Measurements from ENCODE around the gene HBP1.

HBP1 gene

GRCh38 chr7:107157091-107157490 is 11.7 kb upstream of the HBP1 start:
- no peak for DNase-seq

GRCh38 chr7:107158028-107158427 is 10.8 kb upstream of the HBP1 start:
- DNase-seq, result no peak

DNA sequence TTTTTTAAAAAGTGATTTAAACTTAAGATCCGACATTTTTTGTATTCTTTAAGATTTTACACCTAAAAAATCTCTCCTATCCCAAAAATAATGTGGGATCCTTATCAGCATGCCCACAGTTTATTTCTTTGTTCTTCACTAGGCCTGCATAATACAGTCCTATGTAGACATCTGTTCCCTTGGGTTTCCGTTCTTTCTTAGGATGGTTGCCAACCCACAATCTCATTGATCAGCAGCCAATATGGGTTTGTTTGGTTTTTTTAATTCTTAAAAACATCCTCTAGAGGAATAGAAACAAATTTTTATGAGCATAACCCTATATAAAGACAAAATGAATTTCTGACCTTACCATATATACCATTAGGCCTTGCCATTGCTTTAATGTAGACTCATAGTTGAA is 8.4 kb upstream of the HBP1 start:
- DNase-seq, result no peak

GRCh38 chr7:107161415-107161814 is 7.4 kb upstream of the HBP1 start:
- DNase-seq, result no peak

DNA sequence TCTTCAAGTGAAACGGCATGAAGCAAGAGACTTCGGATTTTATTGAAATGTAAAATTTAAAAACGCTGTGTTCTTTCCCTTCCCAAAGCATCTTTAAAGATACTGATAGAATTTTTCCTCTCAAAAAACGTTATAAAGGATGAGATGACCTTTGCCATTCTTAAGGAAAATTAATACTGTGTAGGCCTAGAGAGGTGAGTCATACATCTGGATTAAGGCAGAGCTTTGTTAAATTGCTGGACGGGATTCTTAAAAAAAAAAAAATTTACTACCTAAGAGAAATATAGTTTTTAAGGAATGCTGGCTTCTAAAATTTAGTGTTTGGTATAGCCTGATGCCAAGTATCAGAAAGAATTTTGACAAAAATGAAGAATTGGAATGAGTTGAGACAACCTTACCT is 6.3 kb upstream of the HBP1 start:
- no peak for DNase-seq

- no peak for DNase-seq
These were observed 4.7 kb upstream of the HBP1 start for GRCh38 chr7:107164092-107164491.

DNA sequence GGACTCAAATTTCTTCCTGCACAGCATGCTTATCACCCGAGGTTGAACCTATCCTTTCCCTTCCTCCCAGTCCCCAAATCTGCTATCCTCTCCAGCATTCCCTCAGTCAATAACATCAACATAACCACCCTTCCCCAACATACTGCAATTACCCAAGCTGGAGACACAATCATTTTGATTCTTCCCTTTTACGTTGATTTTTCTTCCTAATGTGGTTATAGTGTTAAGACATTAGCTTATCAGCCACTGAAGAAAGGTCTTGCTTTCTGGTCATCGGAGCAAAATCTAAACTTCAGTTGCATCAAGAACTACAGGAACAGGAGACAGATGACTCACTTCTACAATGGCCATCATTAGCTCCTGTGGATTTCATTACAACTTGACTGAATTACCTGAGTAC is 3.5 kb upstream of the HBP1 start:
- no peak for DNase-seq

GRCh38 chr7:107166736-107167426 is 1.9 kb upstream of the HBP1 start:
- DNase-seq, result no peak

DNA sequence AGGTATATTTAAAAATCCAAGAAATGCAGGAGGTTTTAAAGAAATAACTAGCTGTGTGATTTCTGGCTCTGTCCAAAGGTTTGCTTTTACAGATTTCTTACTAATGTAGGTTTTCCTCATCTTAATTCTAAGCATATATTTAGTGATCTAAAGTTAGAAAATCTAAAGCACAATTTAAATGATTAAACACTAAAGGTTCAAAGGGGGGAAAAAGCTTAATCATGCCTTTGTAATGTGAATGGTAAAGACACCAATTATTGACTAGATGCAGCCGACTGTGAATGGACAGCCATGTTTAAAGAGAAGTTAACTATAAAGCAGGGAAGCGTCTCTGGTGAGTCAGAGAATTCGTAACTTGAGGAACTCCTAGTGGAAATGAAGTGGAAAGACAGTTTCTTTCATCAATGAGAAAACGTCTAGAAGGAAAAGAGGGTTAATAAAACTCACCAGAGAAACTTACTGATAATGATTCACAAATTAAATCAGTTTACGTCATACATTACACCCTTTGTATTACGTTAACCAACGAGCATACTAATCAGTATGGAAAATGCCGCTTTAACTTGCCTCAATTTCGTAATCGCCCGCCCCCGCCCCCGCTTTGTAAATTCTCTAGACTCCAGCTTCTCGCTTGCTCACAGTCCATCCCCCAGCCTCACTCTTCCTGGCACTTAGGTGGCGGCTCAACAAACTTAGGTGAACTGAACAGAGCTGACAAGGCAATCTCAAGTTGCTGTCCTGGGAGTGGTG is 1.1 kb upstream of the HBP1 start:
- DNase-seq, result peak; percentile 31

DNA sequence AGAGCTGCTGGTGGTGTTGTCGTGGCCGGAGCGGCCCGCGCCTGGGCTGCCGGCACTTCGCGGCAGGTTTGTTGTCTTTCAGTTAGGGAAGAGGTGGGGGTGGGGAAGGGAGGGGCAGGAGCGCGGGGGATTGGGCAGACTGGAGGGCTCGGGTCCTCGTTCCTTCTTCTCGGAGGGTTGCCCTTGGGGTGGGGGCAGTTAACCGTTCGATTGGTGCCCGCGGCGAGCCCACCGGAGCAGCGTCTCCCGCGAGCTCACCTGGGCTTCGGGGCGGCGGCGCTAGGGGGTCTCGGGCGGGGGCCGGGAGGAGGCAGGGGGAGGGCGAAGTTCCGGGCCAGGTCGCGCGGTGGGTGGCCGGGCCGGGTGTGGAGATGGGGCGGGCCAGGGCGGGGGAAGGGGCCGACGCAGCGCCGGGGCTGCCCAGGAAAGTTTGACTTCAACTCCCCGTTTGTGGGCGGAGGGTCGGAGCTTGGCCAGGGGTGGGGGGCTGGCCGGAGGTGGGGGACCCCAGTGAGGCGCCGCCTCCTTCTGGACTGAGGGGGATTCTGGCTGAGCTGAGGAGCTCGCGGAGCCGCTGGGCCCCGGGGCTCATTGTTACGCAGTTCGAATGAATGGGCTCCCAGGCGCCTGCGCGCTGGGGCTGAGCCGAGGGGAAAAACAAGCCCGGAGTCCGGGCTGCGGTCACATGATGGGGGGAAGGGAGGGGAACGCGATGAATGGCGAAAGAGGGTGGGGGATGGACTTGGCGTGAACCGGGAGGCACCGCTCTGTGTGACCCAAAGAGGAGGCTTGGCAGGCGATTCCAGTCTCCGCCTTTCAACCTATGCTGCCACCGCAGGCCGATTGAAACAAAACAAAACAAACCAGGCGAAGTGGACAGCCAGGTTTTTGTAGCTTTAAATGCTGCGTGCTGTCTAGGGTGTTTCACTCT is 582 bp downstream of the HBP1 start:
- peak; percentile 96 for DNase-seq

- no peak for DNase-seq
These were observed 1.5 kb downstream of the HBP1 start for GRCh38 chr7:107170051-107170915.

DNA sequence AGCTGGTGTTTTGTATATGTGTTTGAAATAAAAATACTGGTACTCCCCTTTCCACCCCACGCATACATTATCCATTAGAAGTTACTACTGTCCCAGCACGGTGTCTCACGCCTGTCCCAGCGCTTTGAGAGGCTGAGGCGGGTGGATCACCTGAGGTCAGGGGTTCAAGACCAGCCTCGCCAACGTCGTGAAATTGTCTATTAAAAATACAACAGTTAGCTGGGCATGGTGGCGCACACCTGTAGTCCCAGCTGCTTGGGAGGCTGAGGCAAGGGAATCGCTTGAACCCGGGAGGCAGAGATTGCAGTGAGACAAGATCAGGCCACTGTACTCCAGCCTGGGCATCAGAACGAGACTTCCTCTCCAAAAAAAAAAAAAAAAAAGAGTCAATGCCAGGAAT is 2.7 kb downstream of the HBP1 start:
- DNase-seq, result no peak

DNA sequence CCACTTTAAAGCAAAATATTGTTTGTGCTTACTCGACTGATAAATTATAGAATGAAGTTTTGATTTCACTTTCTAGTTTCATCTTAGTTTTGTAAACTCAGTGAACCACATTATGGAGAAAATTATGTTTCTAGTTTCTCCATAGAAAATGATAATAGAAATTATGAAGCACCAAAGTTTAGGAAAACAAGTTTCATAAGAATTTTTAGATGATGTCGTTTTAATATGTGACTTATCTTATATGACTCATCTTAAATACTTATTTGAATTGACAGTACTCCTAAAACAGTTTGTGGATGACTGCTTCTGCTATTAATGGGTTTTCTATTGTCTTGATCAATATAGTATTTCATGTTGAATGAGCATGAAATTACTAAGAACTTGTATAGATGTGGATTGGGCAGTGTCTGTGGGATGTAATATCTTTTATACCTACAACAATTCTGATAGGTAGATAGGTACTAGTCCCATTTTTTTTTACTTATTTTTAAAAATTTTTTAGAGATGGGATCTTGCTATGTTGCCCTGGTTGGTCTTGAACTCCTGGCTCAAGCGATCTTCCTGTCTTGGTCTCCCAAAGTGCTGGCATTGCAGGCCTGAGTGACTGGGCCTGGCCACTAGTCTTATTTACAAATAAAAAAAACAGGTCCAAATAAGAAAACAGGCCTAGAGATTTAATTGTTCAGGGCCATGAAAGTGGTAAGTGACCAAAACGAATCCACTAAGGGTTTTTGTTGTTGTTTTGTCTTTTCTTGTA is 3.7 kb downstream of the HBP1 start:
- DNase-seq, result no peak

DNA sequence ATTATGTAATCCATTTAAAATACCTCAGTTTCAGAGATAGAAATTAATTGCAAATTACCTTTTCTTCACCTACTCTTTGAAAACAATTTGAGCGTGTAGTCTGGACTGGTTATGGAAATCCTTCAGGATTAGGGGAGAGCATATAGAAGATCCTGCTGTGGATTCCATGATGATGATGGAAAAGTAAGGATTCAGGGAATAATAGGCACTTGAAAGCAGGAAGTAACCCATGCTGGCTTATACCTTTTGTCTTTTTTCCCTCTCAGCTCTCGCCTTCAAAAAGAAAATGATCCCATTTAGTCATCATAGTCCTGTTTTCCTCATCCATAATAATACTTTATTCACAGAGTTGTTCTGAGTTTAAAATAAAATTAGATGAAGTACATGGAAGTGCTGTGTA is 4.4 kb downstream of the HBP1 start:
- no peak for DNase-seq

DNA sequence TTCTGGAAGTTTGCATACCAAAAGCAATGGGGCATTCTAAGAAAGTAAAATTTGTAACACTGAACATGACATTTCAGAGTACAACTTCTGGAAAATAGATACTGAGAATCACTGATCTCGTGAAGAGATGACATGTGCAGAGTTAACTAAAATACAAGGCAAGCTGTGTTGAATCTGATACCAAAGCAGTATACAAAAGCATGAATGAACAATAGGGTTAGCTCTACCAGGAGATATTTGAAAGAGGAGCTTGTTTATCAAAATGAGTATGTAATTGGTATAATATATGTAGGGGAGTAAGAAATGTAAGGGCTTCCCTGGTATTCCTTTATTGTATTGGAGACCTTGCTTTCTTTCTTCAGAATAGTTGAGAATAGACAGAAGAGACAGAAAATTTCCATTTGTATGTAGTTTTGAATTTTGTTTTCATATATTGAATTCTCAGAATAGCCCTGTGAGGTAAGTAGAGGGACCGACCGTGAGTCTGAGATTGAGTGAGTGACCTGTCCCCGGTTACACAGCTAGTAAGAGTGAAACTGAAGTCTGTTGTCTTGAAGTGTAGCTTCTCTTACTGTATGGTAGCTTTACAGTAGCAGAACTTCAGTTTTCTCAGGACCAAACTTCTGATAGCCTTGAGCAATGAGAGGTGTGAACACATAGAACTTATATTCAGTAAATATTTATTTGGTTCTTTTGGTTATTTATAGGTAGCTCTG is 5.0 kb downstream of the HBP1 start:
- no peak for DNase-seq

DNA sequence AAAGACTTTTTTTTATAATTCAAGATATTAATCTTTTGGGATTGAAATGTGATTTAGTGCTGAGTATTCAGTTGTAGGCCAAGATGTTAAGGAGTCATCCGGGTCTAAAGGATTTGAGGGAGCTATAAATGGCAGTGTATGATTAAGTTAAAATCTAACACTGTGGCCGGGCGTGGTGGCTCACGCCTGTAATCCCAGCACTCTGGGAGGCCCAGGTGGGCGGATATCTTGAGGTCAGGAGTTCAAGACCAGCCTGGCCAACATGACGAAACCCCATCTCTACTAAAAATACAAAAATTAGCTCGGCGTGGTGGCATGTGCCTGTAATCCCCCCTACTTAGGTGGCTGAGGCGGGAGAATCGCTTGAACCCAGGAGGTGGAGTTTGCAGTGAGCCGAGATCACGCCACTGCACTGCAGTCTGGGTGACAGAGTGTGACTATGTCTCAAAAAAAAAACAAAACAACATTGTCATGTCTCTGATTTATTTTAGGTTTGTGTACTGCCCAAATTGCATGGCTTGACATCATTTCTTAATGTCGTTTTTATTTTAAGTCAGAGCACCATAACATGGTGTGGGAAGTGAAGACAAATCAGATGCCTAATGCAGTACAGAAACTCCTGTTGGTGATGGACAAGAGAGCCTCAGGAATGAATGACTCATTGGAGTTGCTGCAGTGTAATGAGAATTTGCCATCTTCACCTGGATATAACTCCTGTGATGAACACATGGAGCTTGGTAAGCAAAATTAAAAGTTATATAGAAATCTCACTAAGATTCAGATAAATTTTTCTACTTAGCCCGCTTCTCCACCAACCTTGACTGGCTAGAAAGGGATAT is 10.7 kb downstream of the HBP1 start:
- no peak for DNase-seq

DNA sequence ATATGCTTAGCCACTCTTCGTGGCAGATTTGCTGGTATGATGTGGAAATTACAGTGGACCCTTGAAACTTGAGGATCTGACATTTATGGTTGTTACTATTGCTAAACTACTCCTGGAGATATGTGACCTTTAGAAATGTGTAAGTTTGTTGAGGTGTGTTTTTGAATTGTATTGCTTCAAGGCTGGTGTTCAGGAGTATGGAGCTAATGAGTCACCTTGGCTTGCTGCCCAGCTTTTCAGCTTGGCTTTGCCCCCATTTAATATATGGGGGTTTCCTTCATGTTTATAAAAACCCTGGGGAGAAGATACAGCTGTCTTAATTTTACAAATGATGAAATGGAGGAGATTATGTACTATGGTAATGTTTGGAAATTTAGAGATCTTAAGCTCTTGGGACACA is 11.6 kb downstream of the HBP1 start:
- no peak for DNase-seq

DNA sequence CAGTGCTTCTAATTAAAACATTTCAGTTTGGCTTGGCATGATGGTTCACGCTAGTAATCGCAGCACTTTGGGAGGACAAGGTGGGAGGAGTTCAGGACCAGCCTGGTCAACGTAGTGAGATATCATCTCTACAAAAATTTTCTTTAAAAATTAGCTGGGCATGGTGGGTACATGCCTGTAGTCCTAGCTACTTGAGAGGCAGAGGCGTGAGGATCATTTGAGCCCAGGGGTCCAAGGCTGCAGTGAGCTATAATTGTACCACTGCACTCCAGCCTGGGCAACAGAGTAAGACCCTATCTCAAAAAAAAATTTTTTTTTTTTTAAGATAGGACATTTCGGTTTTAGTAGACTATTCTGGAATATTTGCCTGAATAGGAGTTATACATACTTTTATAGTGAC is 12.4 kb downstream of the HBP1 start:
- DNase-seq, result no peak

DNA sequence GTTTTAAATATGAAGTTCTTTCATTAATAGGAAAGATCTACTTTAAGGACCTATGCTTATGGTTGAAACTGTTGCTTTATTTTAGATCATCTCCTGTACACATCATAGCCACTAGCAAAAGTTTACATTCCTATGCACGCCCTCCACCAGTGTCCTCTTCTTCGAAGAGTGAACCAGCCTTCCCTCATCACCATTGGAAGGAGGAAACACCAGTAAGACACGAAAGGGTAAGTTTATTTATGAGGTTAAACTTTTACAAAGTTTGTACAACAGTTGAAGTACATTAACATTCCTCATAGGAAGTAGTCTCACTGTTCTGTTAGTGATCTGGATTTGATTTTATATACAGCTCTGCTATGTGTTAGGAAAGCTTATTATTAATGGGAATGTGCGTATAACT is 16.9 kb downstream of the HBP1 start:
- no peak for DNase-seq

- no peak for DNase-seq
These were observed 17.4 kb downstream of the HBP1 start for GRCh38 chr7:107186240-107186639.

Measured in NCI-H345 (cell line).